HG02610 (cell line): ENCODE measurements around the gene CYB5R3.
"Not testable (repeated sequence)": the region's sequence is repeated elsewhere in the genome, so short reads cannot be mapped to it uniquely, and the experiment has no call there.

ENCODE experiments used
- ATAC-seq: cut with Tn5 transposase; IDR thresholded peaks from one replicate; pipeline ENCODE4 v1.9.1; 2021; ENCODE audit warnings: mild to moderate bottlenecking, moderate library complexity; ENCODE audit not compliant: unreplicated experiment

Gene CYB5R3

DNA sequence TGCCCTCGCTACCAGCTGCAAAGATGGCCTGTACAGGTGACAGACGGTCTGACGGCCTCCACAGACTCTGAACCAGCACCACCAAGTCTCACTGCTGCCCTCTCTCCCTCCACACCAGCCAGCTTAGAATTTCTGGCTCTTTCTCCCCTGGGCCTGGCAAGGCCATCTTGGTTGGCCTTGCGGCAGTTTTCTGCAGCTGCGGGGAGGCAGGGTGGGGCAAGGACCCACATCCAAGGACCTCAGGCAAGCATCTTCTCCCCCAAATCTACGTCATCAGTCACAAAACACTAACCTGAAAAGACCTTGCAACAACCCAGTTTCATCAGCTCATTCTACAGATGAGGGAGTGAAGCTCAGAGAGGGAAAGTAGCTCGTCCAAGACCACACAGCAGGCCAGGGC, 22.8 kb downstream of the CYB5R3 start:
- ATAC-seq, result no peak

DNA sequence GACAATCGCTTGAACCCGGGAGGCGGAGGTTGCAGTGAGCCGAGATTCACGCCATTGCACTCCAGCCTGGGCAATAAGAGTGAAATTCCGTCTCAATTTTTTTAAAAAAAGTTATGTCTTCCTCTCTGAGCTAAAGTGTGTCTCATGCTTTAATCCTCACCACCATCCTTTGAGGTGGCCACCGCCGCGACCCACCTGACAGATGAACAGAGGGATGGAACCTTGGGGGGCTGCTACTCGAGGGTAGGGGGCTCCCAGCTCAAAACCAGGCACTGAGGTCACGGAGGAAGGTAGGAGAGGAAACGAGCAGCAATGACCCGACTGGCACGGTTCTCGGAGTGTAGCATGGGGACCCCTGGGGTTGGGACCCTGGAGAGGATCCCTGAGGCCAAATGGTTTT, 23.8 kb downstream of the CYB5R3 start:
- no peak for ATAC-seq

DNA sequence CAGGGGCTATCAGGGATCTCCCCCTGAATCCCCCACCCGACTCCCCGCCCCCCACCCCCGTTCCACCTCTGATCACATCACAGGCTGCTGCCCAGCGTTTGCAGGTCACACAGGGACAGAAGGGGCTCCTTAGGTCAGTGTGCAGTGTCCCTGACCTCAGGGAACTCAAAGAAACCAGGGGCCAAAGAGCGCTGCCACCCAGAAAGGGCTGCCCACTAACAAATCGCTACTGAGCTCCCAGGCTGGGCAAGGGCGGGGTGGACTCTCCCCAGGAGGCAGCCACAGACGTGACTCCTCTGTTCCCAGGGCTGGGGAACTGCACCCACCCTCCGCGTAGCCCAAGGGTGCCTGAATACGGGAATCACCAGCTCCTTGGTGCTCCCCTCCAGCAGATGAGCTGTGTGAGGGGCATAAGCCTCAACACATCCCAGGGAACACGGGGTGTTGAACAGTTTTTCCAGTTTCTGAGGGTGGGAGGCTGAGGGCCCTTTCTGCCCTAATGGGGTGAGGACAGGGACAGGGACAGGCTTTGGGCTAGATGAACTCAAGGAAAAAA, 24.6 kb downstream of the CYB5R3 start:
- no peak for ATAC-seq

DNA sequence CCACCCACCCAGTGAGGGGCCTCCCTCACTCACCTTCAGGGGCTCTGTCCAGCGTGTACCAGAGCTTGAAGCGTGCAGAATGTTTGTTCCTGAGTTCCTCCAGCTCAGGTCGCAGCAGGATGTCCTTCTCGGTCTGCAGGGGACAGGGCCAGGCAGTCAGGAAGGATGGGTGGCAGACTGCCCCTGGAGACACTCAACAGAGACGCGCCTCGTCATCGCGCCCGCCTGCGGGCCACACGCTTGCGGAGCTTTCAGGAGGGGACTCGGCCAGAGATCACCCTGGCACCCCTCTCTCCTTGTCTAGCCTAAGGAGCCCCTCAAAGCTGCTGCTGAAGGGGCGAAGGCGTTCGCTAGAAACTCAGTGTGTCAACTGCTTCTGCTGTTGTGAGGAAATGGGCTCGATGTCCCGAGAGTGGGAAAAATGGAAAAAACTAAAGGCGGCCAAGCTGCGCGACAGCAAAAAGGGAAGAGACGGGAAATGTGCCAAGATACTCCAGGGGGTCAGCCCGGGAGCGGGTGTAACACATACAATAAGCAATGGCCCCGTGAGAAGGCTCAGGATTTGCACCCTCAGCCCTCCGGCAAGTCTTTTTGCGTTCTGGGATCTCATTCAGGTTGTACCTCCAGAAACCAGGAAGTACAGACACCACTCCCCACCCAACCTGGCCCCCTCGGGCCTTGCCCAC, 25.3 kb downstream of the CYB5R3 start:
- ATAC-seq, result no peak

DNA sequence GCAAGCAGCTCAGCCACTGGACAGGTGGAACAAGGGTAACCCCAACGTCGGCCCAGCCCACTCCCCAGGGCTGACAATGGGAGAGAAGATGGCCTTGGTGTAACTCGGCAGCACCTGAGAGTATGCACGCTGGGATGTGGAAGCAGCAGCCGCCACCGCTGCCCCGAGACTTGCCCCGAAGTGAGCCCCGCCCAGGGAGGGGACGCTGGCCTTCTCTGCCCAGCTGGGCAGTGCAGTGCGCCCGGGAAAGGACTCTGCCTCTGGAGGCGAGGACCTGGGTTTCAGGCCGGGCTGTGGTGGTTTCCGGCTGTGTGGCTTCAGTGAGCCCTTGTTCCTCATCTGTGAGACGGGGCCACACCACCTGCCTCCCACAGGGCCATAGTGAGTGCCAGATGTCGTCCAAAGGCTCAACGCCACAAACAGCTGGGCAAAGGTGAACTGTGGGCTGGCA, 25.9 kb downstream of the CYB5R3 start:
- no peak for ATAC-seq

DNA sequence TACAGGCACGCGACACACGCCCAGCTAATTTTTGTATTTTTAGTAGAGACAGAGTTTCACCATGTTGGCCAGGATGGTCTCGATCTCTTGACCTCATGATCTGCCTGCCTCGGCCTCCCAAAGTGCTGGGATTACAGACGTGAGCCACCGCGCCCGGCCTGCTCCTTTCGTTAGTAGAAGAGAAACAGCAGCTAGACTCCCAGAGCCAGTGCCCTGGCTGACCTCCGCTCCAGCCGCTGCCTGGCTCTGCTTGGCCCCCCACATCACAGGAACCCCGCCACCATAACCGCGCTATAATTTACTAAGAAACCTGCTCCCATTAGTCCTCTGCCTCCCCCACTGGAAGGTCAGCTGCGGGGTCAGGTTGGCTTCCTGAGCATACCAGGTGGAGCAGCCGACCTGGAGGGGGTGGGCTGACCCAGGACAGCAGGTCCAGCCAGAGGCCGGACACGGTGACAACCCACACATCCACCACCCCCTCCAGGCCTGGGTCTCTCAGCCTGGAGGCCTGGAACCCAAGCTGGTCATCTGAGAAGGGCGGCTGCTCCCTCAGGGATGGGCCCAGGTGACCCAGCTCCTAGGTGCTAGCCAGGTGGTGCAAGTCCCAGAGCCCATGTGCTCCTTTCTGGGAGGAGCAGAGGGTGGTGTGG, 27.0 kb downstream of the CYB5R3 start:
- no peak for ATAC-seq

DNA sequence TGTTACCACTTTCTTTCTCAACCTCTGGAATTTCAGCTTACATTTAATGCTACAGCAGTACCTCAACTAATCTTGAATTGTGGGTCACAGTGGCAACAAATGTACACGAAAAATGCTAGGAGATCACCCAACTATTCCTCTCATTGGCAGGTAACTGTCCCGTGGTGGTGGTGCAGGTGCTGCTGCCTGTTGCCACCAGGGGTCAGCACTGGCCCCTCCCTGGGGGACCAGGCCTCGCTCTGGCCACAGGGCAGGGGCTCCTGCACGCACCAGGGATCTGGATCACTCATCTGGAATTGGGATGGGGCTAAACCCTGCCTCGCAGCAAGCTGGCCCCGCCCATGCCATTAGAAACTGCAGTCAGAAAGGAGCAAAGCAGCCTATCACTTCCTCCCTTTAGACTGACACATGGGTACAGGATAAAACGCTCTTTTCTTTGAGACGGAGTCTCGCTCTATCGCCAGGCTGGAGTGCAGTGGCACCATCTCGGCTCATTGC, 27.6 kb downstream of the CYB5R3 start:
- ATAC-seq, result no peak

DNA sequence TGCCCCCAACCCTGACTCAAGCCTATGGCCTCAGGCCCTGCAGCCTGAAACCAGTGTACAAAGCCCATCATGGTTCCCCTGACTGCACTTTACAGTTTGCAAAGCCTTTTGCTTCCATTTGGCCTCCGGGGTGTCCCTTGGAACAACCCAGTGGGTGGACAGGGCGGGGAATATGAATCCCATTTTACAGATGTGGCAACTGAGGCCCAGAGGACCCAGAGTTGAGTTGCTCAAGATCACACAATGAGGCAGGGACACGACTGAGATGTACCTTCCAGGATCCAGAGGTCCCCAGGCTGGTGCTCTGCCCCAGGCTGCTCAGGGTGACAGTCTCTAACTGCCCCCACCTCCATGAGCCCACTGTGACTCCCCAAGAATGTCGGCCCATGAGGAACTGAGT, 29.1 kb downstream of the CYB5R3 start:
- ATAC-seq, result no peak

DNA sequence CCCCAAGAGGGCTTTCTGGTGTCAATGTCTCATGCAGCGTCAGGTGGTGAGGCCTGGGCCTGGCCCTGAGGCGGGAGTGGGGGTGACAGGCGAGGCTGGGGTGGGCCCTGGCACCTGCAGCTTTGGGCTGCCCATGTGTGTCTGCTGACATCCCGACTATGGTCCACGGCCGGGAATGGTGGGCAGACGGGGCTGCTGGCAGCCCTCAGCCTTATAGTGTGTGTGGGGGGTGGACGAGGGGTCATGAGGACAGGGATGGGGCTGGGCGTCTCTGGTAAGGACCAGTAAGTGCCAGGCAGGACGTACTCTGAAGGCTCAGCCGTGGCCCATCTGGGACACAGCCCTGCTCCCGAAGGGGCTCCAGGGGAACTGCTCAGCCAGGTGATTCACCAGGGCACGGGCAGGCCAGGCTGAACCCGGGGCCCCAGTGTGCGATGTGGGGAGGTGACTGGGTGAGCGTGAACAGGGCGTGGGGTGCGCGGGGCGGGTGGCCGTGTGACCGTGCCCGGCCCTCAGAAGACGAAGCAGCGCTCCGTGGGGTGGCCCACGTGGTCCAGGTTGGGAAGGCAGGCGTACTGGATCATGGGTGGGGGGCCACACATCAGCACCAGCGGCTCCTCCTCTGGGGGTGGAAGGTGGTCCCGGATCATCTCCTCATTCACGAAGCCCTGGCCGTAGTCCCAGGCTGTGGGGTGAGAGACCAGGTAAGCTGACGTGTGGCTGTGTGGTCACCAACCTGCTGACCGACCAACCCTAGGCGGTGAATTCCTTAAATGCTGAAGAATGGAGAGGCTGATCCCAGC, 29.7 kb downstream of the CYB5R3 start:
- no peak for ATAC-seq

DNA sequence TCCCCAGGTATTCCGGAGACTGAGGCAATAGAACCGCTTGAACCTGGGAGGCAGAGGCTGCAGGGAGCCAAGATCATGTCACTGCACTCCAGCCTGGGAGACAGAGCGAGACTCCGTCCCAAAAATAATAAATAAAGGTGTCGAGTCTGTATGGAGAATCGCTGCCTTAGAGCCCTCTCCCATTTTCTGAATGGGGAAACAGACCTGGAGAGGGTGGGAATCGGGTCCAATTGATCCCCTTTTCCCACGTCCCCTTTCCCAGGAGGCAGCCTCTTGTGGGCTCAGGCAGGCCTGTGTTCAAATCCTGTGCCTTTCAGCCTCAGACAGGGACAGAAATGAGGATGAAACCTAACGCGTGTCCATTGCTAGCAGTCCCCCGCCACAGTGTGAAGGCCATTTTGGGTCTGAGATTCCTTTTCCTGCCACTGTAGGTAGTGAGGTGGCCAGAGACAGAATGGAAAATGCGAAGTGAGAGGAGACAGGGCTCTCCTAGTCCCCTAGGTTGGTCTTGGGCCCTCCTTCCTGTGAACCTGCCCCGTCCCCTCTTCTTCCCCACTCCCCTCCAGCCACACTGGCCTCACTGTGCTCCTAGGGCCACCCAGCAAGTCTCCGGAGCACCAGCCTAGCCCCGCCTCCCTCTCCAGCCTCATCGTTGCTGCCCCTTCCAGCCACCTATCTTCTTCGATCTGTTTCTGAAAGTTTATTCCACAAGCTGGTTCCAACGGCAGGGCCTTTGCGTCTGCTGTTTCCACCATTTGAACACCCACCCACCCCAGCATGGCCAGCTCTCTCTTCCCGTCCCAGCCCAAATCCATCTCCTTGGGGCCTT, 31.8 kb downstream of the CYB5R3 start:
- no peak for ATAC-seq

DNA sequence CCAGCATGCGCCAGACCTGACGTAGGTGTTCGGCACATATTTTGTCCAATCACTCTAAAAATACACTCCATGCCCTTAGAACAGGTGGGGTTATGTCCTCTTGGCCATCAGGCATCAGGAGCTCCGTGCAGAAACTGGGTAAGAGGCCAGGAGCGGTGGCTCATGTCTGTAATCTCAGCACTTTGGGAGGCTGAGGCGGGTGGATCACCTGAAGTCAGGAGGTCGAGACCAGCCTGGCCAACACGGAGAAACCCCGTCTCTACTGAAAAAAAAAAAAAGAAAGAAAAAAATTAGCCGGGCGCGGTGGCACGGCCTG, 33.4 kb downstream of the CYB5R3 start:
- not testable (repeated sequence) for ATAC-seq

DNA sequence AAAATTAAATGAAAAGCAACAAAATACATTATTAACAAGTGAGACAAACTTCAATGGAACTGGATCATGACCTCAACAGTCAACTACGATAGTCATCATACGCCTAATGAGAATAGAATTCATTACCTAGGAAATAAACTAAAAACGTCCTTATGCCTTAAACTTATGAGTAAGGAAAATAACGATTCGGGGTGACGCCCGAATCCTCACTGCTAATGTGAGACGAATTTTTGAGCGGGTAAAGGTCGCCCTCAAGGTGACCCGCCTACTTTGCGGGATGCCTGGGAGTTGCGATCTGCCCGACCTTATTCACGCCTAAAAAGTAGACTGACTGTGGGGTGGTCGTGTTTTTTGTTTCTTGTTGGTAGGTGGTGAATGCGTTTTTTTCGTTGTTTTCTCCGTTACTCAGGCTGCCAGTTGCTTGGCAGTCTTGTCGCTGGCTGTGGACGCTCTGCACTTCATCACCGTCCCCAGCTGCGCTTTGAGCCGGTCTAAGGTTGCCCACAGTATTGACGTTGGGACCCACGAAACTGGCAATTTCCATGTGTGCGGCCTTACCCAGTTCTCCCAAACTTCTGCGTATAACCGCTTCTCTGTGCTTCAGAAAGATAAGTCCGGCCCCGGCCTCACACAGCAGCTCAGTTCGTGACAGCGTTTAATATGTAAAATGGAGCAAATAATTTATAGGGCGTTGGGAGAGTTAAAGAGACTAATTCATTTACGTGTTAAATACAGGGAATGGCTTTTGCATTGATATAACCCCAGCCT, 33.9 kb downstream of the CYB5R3 start:
- peak; percentile 62 for ATAC-seq

DNA sequence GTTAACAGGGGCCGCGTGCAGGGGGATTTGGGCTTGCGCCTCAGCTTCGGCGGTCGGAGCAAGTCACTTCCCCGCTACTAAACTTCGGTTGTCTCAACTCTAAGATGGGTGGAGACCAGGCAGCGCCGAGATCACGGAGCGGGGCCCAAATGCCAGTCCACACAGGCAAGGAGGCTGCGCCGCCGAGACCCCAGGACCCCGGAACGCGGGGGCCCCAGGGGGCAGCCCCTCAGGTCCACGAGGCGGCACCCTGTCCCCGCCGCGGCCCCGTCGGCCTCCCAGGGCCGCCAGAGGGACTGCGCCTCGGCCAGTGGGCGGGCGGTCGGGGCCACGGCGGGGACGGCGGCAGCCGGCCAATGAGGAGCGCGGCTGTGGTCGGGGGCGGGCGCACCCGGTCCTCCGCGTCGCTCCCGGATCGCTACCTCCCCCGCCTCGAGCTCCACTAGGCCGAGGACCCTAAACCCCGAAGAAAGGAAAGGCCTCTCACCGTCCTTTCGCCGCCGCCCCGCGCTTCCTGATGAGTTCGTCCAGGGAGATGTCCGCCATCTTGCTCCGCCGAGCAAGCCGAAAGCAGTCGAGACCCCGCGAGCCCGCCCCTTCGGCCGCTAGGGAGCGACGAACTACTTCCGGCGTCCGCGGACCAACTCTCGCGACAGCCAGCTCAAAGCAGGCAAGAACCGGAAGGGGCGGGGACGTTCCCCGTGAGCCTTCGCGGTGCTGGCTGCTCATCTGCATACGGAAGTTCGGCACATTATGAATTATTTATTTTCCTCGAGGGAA, 34.7 kb downstream of the CYB5R3 start, which contains the start of gene POLDIP3:
Gene POLDIP3, minus strand, starts transcription at position 572 of the 780 bp plus-strand sequence. Its CDS starts 26 bp downstream, at position 546.
- ATAC-seq, result peak; percentile 59

DNA sequence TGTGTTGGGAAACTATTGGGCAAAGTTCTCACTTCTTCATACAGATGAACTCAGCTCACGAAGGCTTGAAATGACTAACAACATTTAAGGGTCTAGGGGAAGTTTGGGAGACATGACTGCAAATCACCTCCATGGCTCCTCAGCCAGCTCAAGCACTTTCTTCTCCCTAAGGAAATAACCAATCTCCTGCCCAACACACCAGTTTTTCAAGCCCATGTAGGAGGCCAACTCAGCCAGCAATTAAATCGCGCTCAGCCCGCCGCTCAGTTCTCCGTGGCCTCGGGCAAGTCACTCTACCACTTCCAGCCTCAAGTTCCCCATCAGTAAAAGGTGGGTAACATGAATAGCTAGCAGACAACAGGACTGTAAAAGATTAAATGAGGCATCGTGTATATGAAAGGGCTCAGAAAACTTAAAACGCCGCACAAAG, 35.3 kb downstream of the CYB5R3 start:
- no peak for ATAC-seq

DNA sequence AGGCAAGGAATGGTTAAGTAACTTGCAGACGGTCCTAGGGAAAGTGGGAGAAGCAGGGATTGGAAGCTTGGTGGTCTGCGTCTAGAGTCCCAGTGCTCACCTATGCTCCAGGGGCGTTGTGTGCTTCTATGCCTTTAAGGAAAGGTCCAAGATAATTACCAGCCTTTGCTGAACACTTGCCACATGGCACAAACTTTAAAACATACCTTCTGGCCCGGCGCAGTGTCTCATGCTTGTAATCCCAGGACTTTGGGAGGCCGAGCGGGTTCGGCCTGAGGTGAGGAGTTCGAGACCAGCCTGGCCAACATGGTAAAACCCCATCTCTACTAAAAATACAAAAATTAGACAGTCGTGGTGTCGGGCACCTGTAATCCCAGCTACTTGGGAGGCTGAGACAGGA, 36.9 kb downstream of the CYB5R3 start:
- no peak for ATAC-seq

DNA sequence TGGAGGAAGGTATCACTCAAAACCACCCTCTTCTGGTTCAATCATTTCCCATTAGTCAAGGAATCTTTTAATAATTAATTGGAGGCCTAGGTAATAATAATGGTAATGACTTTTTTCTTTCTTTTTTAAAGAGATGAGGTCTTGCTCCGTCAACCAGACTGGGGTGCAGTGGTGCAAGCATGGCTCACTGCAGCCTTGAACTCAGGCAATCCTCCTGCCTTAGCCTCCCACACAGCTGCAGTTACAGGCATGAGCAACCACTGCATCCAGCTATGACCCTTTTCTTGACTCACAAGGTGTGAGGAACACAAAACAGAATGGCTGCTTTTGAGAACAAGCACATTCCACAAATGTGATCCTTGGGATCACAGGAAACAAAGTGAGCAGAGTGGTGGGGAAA, 38.1 kb downstream of the CYB5R3 start:
- ATAC-seq, result no peak

DNA sequence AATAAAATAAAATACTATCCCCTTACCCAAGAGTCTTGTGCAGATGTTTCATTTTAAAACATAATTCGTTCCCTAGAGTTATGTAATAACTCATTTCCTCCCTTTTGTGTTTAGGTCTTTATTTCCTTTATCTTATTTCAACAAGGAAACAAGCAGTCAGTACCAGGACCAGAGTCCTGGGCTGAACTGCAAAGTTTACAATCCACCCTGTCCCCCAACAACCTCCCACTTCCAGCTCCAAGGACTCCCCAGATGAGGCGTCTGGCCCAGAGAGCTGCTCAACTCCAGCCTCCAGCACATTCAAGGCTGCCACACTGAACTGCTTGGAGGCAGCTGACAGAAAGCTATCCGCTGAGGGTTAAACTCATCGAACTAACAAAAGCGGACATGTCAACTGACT, 39.0 kb downstream of the CYB5R3 start:
- no peak for ATAC-seq

DNA sequence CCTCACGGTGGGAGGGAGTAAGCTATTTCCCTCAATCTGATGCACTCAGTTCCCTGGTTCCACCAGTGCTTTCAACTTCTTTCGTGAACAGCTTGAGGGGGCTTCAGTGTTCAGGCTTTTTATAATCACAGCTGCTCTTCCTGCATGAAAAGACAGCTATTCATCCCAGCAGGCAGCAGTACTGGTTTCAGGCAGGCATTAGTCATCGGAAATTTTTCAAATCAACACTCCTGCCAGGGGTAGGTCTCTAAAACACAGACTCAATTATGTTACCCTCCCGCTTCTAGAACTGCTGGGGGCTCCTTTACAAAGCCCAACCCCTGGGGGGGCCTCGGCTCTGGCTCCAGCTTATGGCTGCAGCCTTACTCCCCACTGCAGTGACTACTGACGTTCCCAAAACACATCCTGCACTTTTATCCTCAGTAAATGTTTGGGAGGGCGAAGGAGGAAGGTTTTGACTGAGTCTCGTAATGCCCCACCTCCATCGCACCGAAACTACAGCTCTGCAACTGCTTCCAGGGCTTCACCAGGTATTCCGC, 40.3 kb downstream of the CYB5R3 start:
- ATAC-seq, result no peak
